ENCODE results near the gene ART1. TPM values are rescaled to one million over a fixed set of nuclear protein-coding genes. Genes with fewer than 3 reads are reported as not detected.
"Not testable (repeated sequence)": the region's sequence is repeated elsewhere in the genome, so short reads cannot be mapped to it uniquely, and the experiment has no call there.

ART1 gene, protein sequence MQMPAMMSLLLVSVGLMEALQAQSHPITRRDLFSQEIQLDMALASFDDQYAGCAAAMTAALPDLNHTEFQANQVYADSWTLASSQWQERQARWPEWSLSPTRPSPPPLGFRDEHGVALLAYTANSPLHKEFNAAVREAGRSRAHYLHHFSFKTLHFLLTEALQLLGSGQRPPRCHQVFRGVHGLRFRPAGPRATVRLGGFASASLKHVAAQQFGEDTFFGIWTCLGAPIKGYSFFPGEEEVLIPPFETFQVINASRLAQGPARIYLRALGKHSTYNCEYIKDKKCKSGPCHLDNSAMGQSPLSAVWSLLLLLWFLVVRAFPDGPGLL
- total RNA-seq = not detected

DNA sequence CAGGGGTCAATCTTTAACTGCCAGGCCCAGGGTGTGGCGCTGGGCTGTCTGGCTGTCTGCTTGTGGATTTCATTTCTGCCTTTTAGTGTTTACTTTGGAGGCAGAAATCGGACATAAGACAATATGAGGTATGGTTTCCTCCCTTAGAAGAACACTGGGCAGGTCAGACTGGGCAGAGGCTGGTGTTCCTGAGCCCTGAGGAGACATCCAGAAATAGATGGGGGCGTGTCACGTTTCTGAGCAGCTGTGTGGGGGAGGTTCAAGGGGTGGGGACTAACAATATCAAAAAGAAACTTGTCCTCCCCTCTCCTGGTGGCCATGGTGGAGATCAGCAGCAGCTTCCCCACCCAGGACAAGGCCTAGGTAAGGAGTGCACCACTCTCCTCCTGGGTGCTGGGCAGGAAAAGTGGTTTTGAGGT is at the start of gene ART1:
ART1 (plus strand) TSS at position 312 of the 419 bp plus-strand sequence. CDS start 14,086 bp downstream, outside the sequence.
- no peak within 1 kb of the TSS for H3K4me3 Mint-ChIP-seq
- intact Hi-C loops (cut with micrococcal nuclease) = no loop called here
- DNase-seq = no peak
- H3K36me3 Mint-ChIP-seq = no peaks in the 10 kb centered on the region
- H3K9me3 Mint-ChIP-seq = no peaks in the 10 kb centered on the region
- H3K27me3 Mint-ChIP-seq = peaks cover 27% of the 10 kb centered on the region
- ChIA-PET CTCF (no interaction called here), POLR2A (no interaction called here)
- peaks cover 7% of the 10 kb centered on the region for H3K4me1 Mint-ChIP-seq (ENCODE audit: low read depth)
- no peak within 1 kb of the TSS for H3K27ac Mint-ChIP-seq

GRCh38 chr11:3597743-3598142 is 47.2 kb upstream of the ART1 start:
- H3K27me3 Mint-ChIP-seq; DNase-seq; H3K4me1 Mint-ChIP-seq (ENCODE audit: low read depth); CTCF ChIA-PET; H3K4me3 Mint-ChIP-seq; H3K9me3 Mint-ChIP-seq; intact Hi-C loops (cut with micrococcal nuclease); H3K36me3 Mint-ChIP-seq; H3K27ac Mint-ChIP-seq; POLR2A ChIA-PET: not testable (repeated sequence)

GRCh38 chr11:3600201-3600600 is 44.7 kb upstream of the ART1 start:
- CTCF ChIA-PET; H3K4me1 Mint-ChIP-seq (ENCODE audit: low read depth); intact Hi-C loops (cut with micrococcal nuclease); H3K27me3 Mint-ChIP-seq; H3K36me3 Mint-ChIP-seq; DNase-seq; POLR2A ChIA-PET; H3K9me3 Mint-ChIP-seq; H3K4me3 Mint-ChIP-seq; H3K27ac Mint-ChIP-seq: not testable (repeated sequence)

DNA sequence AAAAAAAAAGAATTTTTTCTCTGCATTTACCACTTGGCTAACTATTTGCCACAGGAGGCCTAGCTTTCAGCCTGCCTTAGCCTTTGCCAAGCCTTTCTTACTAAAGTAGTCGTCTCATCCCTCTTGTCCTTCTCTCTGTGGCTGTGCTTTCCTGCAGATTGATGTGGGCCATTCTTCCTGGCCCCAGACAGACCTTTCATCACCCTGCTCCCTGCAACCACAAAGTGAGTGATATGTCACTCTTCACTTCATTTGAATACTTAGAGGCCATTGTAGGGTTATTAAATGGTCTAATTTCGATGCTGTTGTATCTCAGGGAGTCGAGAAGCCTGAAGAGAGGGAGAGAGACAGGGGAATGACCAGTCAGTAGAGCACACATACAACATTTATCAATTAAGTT is 40.8 kb upstream of the ART1 start:
- no peak for DNase-seq
- CTCF ChIA-PET = no interaction called here
- no peak overlapping the region for H3K4me3 Mint-ChIP-seq
- H3K27me3 Mint-ChIP-seq = no peaks in the 10 kb centered on the region
- H3K4me1 Mint-ChIP-seq (ENCODE audit: low read depth) = peaks cover 2% of the 10 kb centered on the region
- no peak overlapping the region for H3K27ac Mint-ChIP-seq
- H3K9me3 Mint-ChIP-seq = no peaks in the 10 kb centered on the region
- POLR2A ChIA-PET = no interaction called here
- no peaks in the 10 kb centered on the region for H3K36me3 Mint-ChIP-seq
- intact Hi-C loops (cut with micrococcal nuclease) = no loop called here

- peaks cover 2% of the 10 kb centered on the region for H3K4me1 Mint-ChIP-seq (ENCODE audit: low read depth)
- H3K27me3 Mint-ChIP-seq = no peaks in the 10 kb centered on the region
- H3K36me3 Mint-ChIP-seq = no peaks in the 10 kb centered on the region
- H3K4me3 Mint-ChIP-seq = no peak overlapping the region
- CTCF ChIA-PET = no interaction called here
- POLR2A ChIA-PET = no interaction called here
- no peaks in the 10 kb centered on the region for H3K9me3 Mint-ChIP-seq
- DNase-seq = no peak
- H3K27ac Mint-ChIP-seq = no peak overlapping the region
- intact Hi-C loops (cut with micrococcal nuclease) = loop anchor here (5.0 kb wide), 1 partner anchor 153 kb away; no protein-coding TSS in a partner anchor
These were observed 39.7 kb upstream of the ART1 start for GRCh38 chr11:3605283-3605662.

DNA sequence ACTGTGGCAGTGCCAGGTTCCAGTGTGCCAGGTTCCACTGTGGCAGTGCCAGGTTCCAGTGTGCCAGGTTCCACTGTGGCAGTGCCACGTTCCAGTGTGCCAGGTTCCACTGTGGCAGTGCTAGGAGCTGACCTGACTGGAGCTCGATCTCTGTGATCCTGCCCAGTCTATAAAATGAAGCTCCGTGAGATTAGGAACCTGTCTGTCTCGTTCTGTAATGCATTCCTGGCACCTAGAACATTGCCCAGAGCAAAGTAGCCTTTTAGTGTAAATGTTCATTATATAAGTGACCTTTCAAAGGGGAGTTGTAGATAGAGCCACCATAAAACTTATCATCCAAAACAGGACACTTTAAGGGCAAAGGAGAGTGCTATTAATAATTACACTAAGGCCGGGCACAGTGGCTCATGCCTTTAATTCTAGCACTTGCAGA is 39.1 kb upstream of the ART1 start:
- no peak overlapping the region for H3K27ac Mint-ChIP-seq
- POLR2A ChIA-PET = no interaction called here
- no peaks in the 10 kb centered on the region for H3K36me3 Mint-ChIP-seq
- no peak overlapping the region for H3K4me3 Mint-ChIP-seq
- CTCF ChIA-PET = no interaction called here
- no peak for DNase-seq
- no peaks in the 10 kb centered on the region for H3K9me3 Mint-ChIP-seq
- peaks cover 2% of the 10 kb centered on the region for H3K4me1 Mint-ChIP-seq (ENCODE audit: low read depth)
- intact Hi-C loops (cut with micrococcal nuclease) = loop anchor here (5.0 kb wide), 1 partner anchor 153 kb away; no protein-coding TSS in a partner anchor
- no peaks in the 10 kb centered on the region for H3K27me3 Mint-ChIP-seq

- H3K27me3 Mint-ChIP-seq = no peaks in the 10 kb centered on the region
- peaks cover 5% of the 10 kb centered on the region for H3K9me3 Mint-ChIP-seq
- POLR2A ChIA-PET = no interaction called here
- intact Hi-C loops (cut with micrococcal nuclease) = loop anchor here (5.0 kb wide), 1 partner anchor 157 kb away; no protein-coding TSS in a partner anchor
- no peak overlapping the region for H3K27ac Mint-ChIP-seq
- peaks cover 11% of the 10 kb centered on the region for H3K4me1 Mint-ChIP-seq (ENCODE audit: low read depth)
- CTCF ChIA-PET = interaction anchor here (0.6 to 2.6 kb wide), 9 partner anchors 9 to 136 kb away, joined by 3 to 7 read pairs (median 4); no protein-coding TSS in a partner anchor
- no peaks in the 10 kb centered on the region for H3K36me3 Mint-ChIP-seq
- DNase-seq = peak; percentile 17
- no peak overlapping the region for H3K4me3 Mint-ChIP-seq
These were observed 35.3 kb upstream of the ART1 start for GRCh38 chr11:3609416-3610265.

- intact Hi-C loops (cut with micrococcal nuclease) = no loop called here
- no peak overlapping the region for H3K27ac Mint-ChIP-seq
- H3K4me1 Mint-ChIP-seq (ENCODE audit: low read depth) = peaks cover 13% of the 10 kb centered on the region
- no peak overlapping the region for H3K4me3 Mint-ChIP-seq
- no peak for DNase-seq
- peaks cover 5% of the 10 kb centered on the region for H3K9me3 Mint-ChIP-seq
- CTCF ChIA-PET = interaction anchor here (0.7 to 2.6 kb wide), 3 partner anchors 15 to 135 kb away, joined by 4 to 7 read pairs (median 5); no protein-coding TSS in a partner anchor
- H3K36me3 Mint-ChIP-seq = no peaks in the 10 kb centered on the region
- no peaks in the 10 kb centered on the region for H3K27me3 Mint-ChIP-seq
- POLR2A ChIA-PET = no interaction called here
These were observed 34.1 kb upstream of the ART1 start for GRCh38 chr11:3610846-3611245.

DNA sequence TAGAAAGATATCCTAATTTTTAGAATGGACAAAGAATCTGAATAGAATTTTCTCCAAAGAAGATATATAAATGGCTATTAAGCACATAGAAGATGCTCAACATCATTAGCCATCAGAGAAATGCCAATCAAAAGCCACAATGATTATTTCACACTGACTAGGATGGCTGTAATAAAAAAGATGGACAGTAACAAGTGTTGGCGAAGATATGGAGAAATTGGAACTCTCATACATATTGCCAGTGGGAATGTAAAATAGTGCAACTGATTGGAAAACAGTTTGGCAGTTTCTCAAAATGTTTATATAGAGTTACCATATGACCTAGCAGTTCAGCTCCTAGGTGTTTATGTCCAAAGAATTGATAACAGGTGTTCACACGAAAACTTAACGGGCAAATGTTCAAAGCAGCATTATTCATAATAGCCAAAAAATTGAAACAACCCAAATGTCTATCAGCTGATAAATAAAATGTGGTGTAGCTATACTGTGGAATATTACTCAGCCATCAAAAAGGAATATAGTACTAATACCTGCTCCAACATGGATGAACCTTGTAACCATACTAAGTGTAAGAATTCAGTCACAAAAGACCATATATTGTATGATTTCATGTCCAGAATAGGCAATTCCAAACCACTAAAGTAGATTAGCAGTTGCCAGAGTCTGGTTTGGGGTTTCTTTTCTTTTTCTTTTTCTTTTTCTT is 32.8 kb upstream of the ART1 start:
- Mint-ChIP-seq H3K9me3 (peaks cover 5% of the 10 kb centered on the region), H3K4me1 (ENCODE audit: low read depth) (peaks cover 13% of the 10 kb centered on the region), H3K4me3 (no peak overlapping the region), H3K36me3 (no peaks in the 10 kb centered on the region), H3K27ac (no peak overlapping the region), H3K27me3 (no peaks in the 10 kb centered on the region)
- intact Hi-C loops (cut with micrococcal nuclease) = no loop called here
- ChIA-PET POLR2A (no interaction called here), CTCF (interaction anchor here (2.6 kb wide), 1 partner anchor 135 kb away, joined by 7 read pairs; no protein-coding TSS in a partner anchor)
- no peak for DNase-seq

DNA sequence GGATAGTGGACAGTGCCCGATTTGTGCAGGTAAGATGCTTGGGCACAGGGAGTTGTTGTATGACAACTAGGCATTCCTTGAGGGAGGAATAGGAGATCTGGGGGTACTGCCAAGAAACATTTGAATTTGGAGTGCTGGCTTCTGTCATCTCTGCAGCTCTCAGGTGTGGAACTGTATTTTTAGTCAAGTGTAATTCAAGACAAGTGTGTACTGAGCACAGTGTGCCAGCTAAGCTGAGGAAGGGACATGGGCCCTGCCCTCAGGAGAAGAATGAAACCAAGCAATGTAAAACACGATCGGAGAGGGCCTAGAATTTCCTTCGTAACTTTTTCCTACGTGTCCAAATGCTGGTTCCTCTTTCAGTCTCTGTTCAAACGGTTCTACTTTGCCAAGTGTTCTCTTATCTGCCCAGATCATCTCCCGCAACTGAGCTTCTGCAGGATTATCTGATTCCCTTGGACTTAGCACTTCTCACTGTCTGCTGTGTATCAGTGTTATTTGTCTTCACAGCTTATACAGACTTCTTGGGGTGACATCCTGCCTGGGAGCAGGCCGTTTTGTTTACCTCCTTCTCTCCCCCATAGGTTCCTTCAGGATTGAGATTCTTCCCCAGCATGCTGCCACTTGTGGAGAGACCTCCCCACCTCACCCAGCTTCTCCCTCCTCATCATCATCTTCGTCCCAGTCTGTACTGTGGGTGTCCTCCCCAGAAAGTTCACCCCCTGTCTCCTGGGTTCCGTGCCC is 30.8 kb upstream of the ART1 start:
- peaks cover 13% of the 10 kb centered on the region for H3K4me1 Mint-ChIP-seq (ENCODE audit: low read depth)
- no peak for DNase-seq
- intact Hi-C loops (cut with micrococcal nuclease) = no loop called here
- peaks cover 5% of the 10 kb centered on the region for H3K9me3 Mint-ChIP-seq
- no peaks in the 10 kb centered on the region for H3K36me3 Mint-ChIP-seq
- H3K27me3 Mint-ChIP-seq = no peaks in the 10 kb centered on the region
- no peak overlapping the region for H3K27ac Mint-ChIP-seq
- ChIA-PET CTCF (interaction anchor here (1.9 kb wide), 1 partner anchor 206 kb away, joined by 5 read pairs; no protein-coding TSS in a partner anchor), POLR2A (no interaction called here)
- no peak overlapping the region for H3K4me3 Mint-ChIP-seq

DNA sequence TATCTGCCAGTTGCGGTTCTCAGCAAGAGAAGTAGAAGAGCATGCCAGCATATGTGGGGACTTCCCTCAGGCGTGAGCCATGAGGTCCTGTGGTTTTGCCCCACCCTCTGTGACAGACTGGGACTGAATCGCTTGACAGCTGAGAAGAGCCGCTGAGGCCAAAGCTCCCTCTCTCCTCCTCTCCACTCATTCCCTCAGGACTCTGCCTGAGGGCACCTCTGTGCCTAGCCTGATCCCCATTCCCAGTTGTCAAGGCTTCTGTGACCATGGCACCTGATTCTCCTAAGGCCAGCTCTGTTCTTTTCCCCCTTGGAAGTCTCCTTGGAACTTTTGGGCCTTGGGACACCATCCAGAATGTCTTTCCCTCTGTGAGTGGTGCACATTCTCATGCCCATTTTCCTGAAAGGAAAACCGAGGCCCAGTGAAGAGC is 30.2 kb upstream of the ART1 start:
- Mint-ChIP-seq H3K4me1 (ENCODE audit: low read depth) (peaks cover 13% of the 10 kb centered on the region), H3K27ac (no peak overlapping the region), H3K4me3 (no peak overlapping the region), H3K36me3 (no peaks in the 10 kb centered on the region), H3K9me3 (peaks cover 5% of the 10 kb centered on the region), H3K27me3 (no peaks in the 10 kb centered on the region)
- intact Hi-C loops (cut with micrococcal nuclease) = no loop called here
- DNase-seq = peak; percentile 78
- POLR2A ChIA-PET = no interaction called here
- CTCF ChIA-PET = interaction anchor here (1.2 to 1.9 kb wide), 2 partner anchors 34 to 206 kb away, joined by 3 to 5 read pairs; no protein-coding TSS in a partner anchor
